ENCODE data around the gene RDH5.

RDH5 gene

GRCh38 chr12:55696796-55697462 lies 23.3 kb upstream of the RDH5 start:
- no peak for DNase-seq

DNA sequence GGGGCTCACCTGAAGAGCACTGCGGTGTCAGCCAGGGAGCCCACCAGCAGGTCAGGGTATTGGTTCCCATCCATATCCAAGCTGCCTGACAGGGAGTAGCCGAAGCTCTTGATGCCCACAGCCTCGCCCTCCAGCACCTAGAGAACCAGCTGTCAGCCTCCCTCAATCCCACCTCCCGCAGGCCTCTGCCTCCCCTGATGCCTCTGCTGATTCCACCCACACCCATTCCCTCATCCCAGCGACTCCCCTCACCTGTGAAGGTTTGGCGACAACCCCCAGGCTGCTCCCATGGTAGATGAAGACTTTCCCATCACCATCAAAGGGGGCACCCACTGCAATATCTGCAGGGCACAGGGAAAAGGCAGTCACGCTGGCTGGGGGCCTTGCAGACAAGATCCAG lies 22.5 kb upstream of the RDH5 start:
- DNase-seq, result no peak

GRCh38 chr12:55698241-55698955 lies 21.8 kb upstream of the RDH5 start:
- DNase-seq, result no peak

- no peak for DNase-seq
Measured at GRCh38 chr12:55698965-55699364, 21.2 kb upstream of the RDH5 start.

- no peak for DNase-seq
Measured at GRCh38 chr12:55699471-55700055, 20.6 kb upstream of the RDH5 start.

DNA sequence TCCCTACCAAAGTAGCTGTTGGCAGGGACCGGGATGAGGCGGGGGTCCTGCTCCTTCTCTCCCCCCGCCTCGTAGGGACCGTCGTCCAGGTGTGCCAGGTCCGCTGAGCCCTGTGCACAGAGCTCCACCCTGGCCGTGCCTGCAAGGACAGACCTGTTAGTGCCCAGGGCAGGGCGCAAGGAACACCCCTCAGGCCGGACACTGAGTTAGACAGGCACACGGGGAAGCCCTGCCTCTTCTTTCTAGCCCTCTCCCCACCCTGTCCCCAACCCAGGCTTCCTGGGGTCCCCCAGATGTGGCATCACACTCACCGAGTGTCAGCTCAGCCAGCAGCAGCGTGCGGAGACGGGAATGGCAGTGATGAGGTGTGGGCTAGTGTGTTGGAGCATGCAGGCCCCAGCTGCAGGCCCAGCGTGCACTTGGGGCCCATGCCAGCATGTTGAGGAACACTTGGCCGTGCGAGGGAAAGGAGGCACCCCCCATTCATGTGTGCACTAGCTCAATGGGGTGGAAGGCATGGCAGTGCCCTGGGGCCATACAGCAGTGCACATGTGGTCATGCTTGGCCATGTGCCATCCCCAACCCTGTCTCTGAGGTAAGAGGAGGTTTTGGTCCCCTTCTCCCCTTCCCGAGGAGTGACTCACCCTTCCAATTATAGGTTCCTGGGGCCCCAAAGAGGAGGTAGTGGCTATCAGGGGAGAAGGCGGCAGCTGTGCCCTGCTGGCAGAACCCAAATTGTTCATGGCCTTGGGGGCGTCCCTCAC lies 19.8 kb upstream of the RDH5 start:
- no peak for DNase-seq

DNA sequence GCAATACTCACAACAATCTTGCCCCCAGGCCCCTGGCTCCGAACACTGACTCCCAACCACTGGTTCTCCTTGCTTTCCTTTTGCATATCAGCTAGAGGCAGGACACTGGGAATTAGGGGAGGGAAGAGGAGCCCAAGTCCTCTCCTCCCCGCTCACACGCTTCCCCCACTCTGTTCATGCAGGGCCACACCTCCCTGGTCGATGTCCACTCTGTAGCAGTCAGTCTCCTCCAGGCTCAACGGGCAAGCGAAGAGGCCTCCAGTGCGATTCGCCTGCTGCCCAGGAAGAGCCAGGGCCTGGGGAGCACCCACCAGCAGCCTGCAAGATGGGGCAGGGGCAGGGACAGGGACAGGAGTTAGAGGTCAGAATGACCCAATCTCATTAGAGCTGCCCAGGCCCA lies 17.3 kb upstream of the RDH5 start:
- no peak for DNase-seq

GRCh38 chr12:55703288-55703687 lies 16.9 kb upstream of the RDH5 start:
- no peak for DNase-seq

DNA sequence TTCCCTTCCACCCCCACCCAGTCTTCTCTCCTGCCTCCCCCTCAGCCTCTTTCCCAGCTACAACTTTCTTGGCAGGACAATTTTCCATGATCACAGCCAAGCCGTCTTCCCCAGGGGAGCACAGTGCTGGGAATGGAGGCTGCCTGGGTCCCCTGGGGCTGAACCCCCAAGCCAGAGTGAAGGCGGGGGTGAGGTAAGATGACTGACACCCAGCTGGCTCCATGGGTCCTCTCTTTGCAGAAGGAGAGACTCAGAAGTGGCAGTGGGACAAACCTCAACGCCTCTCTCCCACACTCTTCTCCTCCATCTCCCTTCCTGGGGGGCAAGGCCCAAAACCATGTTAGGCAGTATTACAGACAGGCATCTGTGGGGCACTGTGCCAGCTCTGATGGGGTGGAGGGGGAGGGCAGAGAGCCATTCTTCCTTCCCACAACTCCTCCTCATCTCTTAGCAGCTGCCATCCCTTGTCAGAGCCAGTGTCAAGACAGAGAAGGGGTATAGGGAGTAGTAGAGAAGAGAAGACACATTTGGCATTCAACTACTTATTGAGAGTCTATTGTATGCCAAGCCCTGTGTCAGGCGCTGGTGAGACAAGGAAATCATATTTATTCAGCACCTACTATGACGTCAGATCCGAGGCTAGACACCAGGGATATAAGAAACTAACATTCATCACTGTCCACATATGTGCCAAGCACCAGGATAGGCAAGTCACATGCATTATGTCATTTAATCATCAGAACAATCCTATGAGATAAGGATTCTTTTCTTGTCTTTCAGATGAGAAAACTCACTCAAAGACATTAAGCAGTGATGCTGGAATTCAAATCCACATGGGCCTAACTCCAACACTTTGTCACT lies 16.1 kb upstream of the RDH5 start:
- no peak for DNase-seq

GRCh38 chr12:55704824-55705718 lies 15.1 kb upstream of the RDH5 start:
- no peak for DNase-seq

DNA sequence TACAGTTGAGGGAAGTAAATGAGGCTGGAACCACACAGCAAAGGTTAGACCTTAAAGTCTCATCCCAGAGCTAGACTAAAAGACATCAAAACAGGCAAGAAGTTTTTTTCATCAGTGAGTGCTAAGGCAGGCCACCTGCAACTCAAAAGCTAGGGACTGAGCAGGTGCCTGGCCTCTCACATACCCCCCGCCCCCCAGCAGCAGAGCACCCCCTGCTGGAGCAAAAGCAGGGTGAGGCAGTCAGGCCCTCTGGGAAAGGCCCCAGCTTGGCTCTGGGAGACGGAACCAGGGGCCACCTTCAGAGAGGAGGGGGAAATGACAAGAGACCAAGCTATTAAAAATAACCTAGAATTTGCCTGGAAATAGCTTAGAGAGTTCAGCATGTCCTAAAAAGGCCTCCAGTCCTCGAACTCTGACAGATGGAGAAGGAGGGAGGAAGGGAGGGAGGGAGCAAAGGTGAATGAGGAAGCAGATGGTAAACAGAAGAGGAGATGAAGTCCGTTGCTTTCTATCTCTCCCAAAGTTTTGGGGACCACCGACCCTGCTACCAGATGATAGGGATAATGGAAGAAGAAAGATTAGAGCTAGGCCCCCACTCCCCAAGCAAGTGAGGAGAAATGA lies 14.3 kb upstream of the RDH5 start:
- DNase-seq, result no peak

DNA sequence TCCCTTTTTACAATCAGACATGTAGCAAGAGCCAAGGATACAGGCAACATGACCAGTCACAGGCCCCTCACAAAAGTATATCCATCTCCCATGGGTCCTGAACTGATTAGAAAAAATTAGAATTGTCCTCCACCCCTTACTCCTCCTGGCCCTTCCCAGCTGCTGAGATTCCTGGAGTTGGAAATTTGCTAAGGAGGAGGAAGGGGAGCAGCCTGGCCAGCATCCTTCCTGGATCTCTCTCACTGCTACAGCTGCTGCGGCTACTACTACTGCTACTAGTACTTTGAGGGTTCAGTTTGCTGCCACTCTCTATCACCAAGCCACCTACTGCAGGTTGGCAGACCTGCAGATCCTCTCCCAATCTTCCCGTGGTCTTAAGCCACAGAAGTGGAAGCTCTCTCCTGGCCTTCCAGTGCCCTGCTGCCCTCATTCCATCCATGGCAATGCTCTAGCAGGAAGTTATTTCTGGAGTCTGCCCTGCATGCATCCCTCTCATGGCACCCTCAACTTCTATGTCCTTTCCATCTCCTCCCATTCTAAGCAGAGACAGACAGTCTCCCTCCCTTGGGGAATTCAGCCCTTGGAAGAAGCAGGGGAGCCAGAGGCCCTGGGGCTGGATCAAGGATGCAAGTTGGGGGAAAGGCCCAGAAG lies 13.5 kb upstream of the RDH5 start:
- no peak for DNase-seq

DNA sequence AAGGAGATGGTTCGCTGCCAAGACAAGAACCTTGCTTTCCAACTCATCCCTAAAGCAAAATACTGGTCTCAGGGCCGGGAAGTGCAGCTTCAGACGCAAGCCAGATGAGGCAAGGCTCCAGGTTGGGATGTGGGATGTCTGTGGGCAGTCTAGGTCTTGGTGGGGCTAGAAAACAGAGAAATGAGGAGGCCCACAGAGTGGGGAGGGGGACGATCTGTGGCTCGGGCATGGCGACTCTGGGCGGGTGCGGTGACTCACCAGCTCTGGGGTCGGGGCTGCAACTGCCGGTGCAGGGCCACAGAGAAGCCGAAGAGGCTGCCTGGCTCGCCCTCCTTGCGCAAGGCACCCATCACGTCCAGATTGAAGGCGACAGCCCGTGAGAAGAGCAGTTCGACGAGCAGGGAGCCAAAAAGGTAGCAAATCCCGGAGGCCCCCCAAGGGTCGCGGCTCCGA lies 12.9 kb upstream of the RDH5 start:
- no peak for DNase-seq

DNA sequence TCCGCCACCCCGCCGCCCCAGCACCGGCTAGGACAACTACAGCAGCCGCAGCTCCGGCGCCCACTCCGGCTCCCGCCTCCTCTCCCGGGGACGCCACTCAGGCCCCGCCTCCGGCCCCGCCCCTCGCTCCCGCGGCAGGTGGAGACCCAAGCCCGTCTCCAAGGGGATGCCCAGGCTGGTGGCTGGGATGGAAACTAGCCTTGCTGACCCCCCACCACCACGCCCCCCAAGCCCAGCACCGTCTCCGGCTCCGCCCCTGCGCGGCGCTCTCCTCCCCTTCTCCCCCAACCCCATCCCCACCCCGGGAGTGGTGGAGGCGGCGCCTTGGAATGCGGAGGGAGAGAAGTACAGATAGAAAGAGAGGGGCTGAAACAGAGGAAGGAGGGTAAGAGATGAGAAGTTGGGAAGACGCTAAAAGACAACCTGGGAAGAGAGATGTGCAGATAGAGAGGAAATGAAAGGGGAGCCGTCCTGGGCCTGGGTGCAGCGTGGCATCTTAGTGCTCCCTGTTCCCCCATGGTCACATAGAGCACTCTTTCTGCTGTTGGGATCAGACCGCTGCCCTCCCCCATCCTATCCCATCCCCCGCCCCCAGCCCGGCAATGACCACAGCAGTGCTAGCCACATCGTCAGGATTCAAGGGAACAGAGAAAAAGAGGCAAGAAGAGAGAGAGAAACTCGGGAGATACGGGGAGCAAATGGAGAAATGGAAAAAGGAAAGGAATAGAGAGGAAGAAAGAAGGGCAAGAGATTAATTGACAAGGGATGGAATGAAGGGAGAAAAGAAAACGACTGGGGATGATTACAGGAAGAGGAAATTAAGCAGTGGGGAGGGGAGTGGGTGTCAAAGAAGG lies 12.1 kb upstream of the RDH5 start, which contains the start of gene ITGA7:
Gene ITGA7, minus strand, starts transcription at position 64 of the 854 bp plus-strand sequence. CDS start 222 bp downstream, outside the sequence.
- no peak for DNase-seq

GRCh38 chr12:55708695-55709233 lies 11.4 kb upstream of the RDH5 start:
- no peak for DNase-seq

DNA sequence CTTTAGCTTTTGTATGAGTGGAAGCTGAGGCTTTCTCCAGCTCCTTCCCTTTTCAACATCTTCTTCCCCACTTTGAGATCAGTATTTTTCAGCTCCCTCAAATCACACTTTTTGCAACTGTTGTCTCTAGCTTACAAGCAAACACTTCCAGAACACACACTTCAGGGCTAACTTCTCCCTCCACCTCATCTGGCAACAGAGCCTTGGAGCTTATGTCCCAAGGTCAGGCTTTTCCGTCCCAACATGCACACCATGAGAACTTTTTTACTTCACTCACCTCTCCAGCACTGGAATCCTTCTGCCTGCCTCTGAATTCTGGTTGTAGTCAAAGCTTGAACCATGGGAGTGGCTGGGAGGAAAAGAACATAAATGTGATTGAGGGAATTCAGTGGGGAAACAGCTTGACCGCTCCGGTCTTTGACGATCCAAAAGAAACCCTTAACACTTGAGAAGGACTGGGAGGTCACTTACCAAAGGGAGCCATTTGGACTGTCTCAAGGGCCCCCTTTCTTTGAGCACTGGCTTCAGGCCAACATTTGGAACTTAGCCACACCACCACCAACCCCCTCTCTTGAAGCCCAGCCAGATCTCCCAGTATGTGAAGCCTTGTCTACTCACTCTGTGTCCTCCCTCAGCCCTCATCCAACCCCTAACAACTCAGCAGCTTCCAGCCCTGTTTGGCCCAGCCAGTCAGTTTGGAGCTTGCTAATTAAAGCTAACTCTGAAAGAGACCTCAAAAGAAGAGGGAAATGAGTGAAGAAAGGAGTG lies 8.2 kb upstream of the RDH5 start:
- DNase-seq, result no peak

- DNase-seq, result no peak
Measured at GRCh38 chr12:55712700-55713415, 7.3 kb upstream of the RDH5 start.
